ENCODE measurements around the gene JPH4. TPM values are rescaled to one million over a fixed set of nuclear protein-coding genes. Genes with fewer than 3 reads are reported as not detected.

JPH4 gene
- total RNA-seq, 4 donors from 2014 or later: 0.27 to 0.48 TPM; not detected in 2

GRCh38 chr14:23602181-23603095 is 23.8 kb upstream of the JPH4 start:
- intact Hi-C loops (cut with DNase I; ENCODE audit: low total_unique reads): no loop called here
- Histone ChIP-seq H3K27ac (no peak overlapping the region), H3K4me3 (no peak overlapping the region), H3K27me3 (no peaks in the 10 kb centered on the region), H3K36me3 (no peaks in the 10 kb centered on the region), H3K4me1 (no peaks in the 10 kb centered on the region), H3K9me3 (no peaks in the 10 kb centered on the region)
- in situ Hi-C loops (cut with MboI; ENCODE audit: low pct_ligation_motif_present in 1 of 4, low pct_unique_long_range_greater_than_20kb in 1 of 4, low sequenced_read_pairs in 3 of 4): no loop called here
- WGBS, 2 donors (ENCODE audit: low coverage in 1 of 2): 71 to 89% methylated on average over 1 to 12 of the region's 12 CpGs
- no peak for TF ChIP-seq POLR2A (IDR thresholded peaks at IDR 0.05)
- no peak for TF ChIP-seq EP300 (IDR thresholded peaks at IDR 0.05; ENCODE audit: low read depth)
- TF ChIP-seq POLR2AphosphoS5 (IDR thresholded peaks at IDR 0.05): no peak
- no peak for TF ChIP-seq CTCF (IDR thresholded peaks at IDR 0.05)
- DNase-seq: no peak

GRCh38 chr14:23601845-23602180 is 23.2 kb upstream of the JPH4 start:
- intact Hi-C loops (cut with DNase I; ENCODE audit: low total_unique reads): no loop called here
- WGBS, 2 donors (ENCODE audit: low coverage in 1 of 2): 63 to 80% methylated on average over 1 of the region's 1 CpG
- DNase-seq: no peak

GRCh38 chr14:23601424-23601823 is 22.8 kb upstream of the JPH4 start:
- intact Hi-C loops (cut with DNase I; ENCODE audit: low total_unique reads): no loop called here
- no peak overlapping the region for H3K27ac ChIP-seq

More at GRCh38 chr14:23601845-23602180, 23.2 kb upstream of the JPH4 start:
- H3K36me3 ChIP-seq: no peaks in the 10 kb centered on the region
- H3K9me3 ChIP-seq: no peaks in the 10 kb centered on the region
- TF ChIP-seq EP300 (IDR thresholded peaks at IDR 0.05; ENCODE audit: low read depth): no peak
- H3K27ac ChIP-seq: no peak overlapping the region
- no peak overlapping the region for H3K4me3 ChIP-seq
- H3K27me3 ChIP-seq: no peaks in the 10 kb centered on the region
- no peaks in the 10 kb centered on the region for H3K4me1 ChIP-seq
- in situ Hi-C loops (cut with MboI; ENCODE audit: low pct_ligation_motif_present in 1 of 4, low pct_unique_long_range_greater_than_20kb in 1 of 4, low sequenced_read_pairs in 3 of 4): no loop called here

GRCh38 chr14:23600806-23601205 is 22.2 kb upstream of the JPH4 start:
- TF ChIP-seq POLR2A (IDR thresholded peaks at IDR 0.05) (no peak), CTCF (IDR thresholded peaks at IDR 0.05) (no peak), EP300 (IDR thresholded peaks at IDR 0.05; ENCODE audit: low read depth) (no peak), POLR2AphosphoS5 (IDR thresholded peaks at IDR 0.05) (no peak)
- Histone ChIP-seq H3K27me3 (no peaks in the 10 kb centered on the region), H3K4me1 (no peaks in the 10 kb centered on the region), H3K4me3 (no peak overlapping the region), H3K9me3 (no peaks in the 10 kb centered on the region), H3K36me3 (no peaks in the 10 kb centered on the region), H3K27ac (no peak overlapping the region)
- DNase-seq: no peak
- in situ Hi-C loops (cut with MboI; ENCODE audit: low pct_ligation_motif_present in 1 of 4, low pct_unique_long_range_greater_than_20kb in 1 of 4, low sequenced_read_pairs in 3 of 4): no loop called here
- intact Hi-C loops (cut with DNase I; ENCODE audit: low total_unique reads): no loop called here
- WGBS, 2 donors (ENCODE audit: low coverage in 1 of 2): 100% methylated on average over 1 of the region's 1 CpG; no CpG with 5 or more reads in 1 of the 2 donors

More at GRCh38 chr14:23601424-23601823, 22.8 kb upstream of the JPH4 start:
- no peaks in the 10 kb centered on the region for H3K4me1 ChIP-seq
- no peak for TF ChIP-seq POLR2A (IDR thresholded peaks at IDR 0.05)
- TF ChIP-seq EP300 (IDR thresholded peaks at IDR 0.05; ENCODE audit: low read depth): no peak
- no peak for TF ChIP-seq POLR2AphosphoS5 (IDR thresholded peaks at IDR 0.05)
- TF ChIP-seq CTCF (IDR thresholded peaks at IDR 0.05): no peak
- DNase-seq: no peak
- in situ Hi-C loops (cut with MboI; ENCODE audit: low pct_ligation_motif_present in 1 of 4, low pct_unique_long_range_greater_than_20kb in 1 of 4, low sequenced_read_pairs in 3 of 4): no loop called here
- no peaks in the 10 kb centered on the region for H3K9me3 ChIP-seq
- H3K36me3 ChIP-seq: no peaks in the 10 kb centered on the region
- no peak overlapping the region for H3K4me3 ChIP-seq
- no peaks in the 10 kb centered on the region for H3K27me3 ChIP-seq

All from transverse colon (tissue), 4 donors.